Uterus (tissue), 2 donors: ENCODE measurements around the gene ABCA13.

Experiments
- CTCF ChIP-seq, 4 experiments: fragments of 200-600 bp in 2 of 4; fragments of 450-650 bp in 2 of 4; sonication (generic) in 2 of 4; IDR thresholded peaks; one replicate each; pipeline ENCODE4 v1.5.1; 2016 to 2019; ENCODE audit warnings: antibody characterized with exemption in 4 of 4, mild to moderate bottlenecking in 2 of 4, moderate library complexity in 1 of 4
- POLR2A ChIP-seq, 2 donors: fragments of 450-650 bp; IDR thresholded peaks; one replicate each; pipeline ENCODE4 v1.6.1; 2016; ENCODE audit warnings: antibody characterized with exemption in 2 of 2, mild to moderate bottlenecking in 1 of 2, moderate library complexity in 1 of 2

GRCh38 chr7:48259463-48260280 lies 88.4 kb downstream of the ABCA13 start:
- TF ChIP-seq CTCF (IDR thresholded peaks at IDR 0.05) (no peak), POLR2A (IDR thresholded peaks at IDR 0.05) (no peak)
